NB4 (cell line): Measurements from ENCODE around the gene MTCH1.

Source experiments
- DNase-seq: peaks from one replicate; pipeline ENCODE4 v3.0.0; 2010; ENCODE audit warnings: low read depth
- H3K4me3 ChIP-seq: one replicate; pipeline ENCODE4 v1.5.1; 2011; ENCODE audit warnings: mild to moderate bottlenecking, low read depth, low read length, moderate library complexity
- MYC ChIP-seq: IDR thresholded peaks from 2 replicates; pipeline ENCODE4 v1.6.1; 2011; ENCODE audit warnings: low read depth, low read length
- POLR2A ChIP-seq: IDR thresholded peaks from 2 replicates; pipeline ENCODE4 v1.6.1; 2011; ENCODE audit warnings: mild to moderate bottlenecking; ENCODE audit not compliant: insufficient read length; ENCODE audit errors: extremely low read depth
- TF ChIP-seq, protein P1 (sequence below): IDR thresholded peaks from one replicate; pipeline ENCODE4 v1.5.1; 2012; ENCODE audit warnings: low read depth, low read length
- TF ChIP-seq, protein P2 (sequence below): IDR thresholded peaks from 2 replicates; pipeline ENCODE4 v1.6.1; 2011; ENCODE audit warnings: low read depth, low read length

MTCH1 gene

DNA sequence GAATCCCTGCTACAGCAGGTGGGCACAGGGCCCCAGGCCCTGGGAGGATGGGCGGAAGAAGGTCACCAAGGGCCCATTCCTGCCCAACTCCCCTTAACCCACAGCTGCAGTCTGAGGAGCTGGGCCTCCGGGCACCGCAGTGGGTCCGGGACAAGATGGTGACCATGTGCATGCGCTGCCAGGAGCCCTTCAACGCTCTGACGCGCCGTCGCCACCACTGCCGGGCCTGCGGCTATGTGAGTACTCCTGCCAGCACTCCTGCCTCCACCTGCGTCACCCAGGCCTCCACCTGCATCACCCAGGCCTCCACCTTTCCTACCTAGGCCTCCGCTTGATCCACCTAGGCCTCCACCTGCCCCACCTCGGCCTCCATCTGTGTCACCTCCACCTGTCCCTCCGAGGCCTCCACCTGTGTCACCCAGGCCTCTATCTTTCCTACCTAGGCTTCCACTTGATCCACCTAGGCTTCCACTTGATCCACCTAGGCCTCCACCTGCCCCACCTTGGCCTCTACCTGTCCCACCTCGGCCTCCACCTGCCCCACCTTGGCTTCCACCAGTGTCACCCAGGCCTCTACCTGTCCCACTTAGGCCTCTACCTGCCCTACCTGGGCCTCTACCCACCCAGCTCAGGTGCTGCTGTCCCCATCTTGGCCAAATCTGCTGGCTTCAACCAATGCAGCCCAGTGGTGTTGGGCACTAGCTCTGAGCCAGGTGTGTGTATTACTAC lies 36.3 kb upstream of the MTCH1 start:
- no peak for TF ChIP-seq MYC
- no peak for TF ChIP-seq POLR2A
- H3K4me3 ChIP-seq, result no peak overlapping the region
- no peak for DNase-seq

DNA sequence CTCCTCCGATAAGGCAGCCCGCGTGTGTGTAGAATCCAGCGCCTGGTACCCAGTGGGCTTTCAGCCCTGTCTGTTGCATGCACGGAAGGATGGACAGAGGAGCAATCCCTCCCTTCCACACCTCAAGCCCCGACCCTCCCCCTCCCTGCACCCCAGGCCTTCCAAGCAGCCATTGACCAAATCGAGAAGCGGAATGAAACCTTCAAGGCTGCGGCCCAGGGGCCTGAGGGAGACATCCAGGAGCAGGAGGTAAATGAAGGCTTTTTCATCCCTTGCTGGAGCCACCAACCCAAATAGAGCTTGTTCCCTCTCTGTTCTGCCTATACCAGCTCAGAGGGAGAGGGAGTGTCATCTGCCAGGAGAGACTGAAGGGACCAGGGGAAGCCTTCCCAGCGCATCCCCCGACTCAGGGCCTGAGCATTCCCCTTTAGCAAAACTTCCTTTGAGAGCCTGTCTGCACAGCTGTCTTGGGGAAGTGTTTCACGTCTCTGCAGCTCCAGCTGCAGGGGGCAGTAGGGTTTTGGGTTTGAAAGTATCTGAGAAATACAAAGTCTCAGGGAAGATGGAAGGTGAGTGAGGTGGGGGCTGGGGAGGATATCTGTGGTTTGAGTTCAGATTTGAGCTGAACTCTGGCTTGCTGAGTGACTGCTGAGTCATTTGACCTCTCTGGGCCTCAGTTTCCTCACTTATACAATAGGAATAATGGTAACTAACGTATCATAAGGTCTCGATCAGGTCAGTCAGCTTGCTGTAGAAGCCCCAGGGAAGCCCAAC lies 35.5 kb upstream of the MTCH1 start:
- no peak overlapping the region for H3K4me3 ChIP-seq
- peak; percentile 74 for DNase-seq
- TF ChIP-seq MYC (no peak), POLR2A (no peak)
- TF ChIP-seq, protein P1, sequence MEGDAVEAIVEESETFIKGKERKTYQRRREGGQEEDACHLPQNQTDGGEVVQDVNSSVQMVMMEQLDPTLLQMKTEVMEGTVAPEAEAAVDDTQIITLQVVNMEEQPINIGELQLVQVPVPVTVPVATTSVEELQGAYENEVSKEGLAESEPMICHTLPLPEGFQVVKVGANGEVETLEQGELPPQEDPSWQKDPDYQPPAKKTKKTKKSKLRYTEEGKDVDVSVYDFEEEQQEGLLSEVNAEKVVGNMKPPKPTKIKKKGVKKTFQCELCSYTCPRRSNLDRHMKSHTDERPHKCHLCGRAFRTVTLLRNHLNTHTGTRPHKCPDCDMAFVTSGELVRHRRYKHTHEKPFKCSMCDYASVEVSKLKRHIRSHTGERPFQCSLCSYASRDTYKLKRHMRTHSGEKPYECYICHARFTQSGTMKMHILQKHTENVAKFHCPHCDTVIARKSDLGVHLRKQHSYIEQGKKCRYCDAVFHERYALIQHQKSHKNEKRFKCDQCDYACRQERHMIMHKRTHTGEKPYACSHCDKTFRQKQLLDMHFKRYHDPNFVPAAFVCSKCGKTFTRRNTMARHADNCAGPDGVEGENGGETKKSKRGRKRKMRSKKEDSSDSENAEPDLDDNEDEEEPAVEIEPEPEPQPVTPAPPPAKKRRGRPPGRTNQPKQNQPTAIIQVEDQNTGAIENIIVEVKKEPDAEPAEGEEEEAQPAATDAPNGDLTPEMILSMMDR, result peak; percentile 68
- TF ChIP-seq, protein P2, sequence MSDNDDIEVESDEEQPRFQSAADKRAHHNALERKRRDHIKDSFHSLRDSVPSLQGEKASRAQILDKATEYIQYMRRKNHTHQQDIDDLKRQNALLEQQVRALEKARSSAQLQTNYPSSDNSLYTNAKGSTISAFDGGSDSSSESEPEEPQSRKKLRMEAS, result no peak; the same call in 1 of the 2 replicates

DNA sequence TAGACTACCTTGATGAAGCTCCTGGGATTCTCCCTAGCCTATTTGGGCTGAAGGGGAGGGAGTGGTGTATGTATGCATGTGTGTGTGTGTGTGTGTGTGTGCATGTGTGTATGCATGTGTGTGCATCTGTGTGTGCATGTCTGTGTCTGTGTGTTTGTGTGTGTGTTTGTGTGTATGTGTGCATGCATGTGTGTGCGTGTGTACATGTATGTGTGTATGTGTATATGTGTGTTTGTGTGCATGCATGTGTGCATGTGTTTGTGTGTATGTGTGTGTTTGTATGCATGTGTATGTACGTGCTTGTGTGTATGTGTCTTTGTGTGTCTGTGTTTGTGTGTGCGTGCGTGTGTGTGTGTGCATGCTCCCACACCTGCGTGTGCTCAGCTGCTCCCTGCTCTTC lies 34.8 kb upstream of the MTCH1 start:
- H3K4me3 ChIP-seq, result no peak overlapping the region
- TF ChIP-seq MYC, result no peak
- TF ChIP-seq, protein P1, result no peak
- TF ChIP-seq, protein P2, result no peak
- no peak for TF ChIP-seq POLR2A
- DNase-seq, result no peak

DNA sequence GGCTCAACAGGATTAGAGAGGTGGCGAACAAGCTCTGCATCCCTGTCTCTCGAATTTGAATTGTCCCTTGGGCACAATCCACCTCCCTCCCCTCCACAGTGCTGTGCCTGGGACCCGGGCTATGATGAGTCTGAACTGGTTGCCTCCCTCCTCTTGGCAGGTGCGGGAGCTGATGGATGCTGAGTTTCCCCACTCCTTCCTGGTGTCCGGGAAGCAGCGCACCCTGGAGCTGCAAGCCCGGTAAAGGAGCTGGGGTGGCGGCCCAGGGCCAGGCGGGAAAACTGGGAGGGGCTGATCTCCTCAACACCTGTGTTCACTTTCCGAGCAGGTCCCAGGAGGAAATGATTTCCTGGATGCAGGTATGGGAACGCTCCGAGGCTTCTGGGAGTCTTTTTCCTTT lies 34.4 kb upstream of the MTCH1 start:
- TF ChIP-seq POLR2A (no peak), MYC (no peak)
- TF ChIP-seq, protein P1, result no peak
- TF ChIP-seq, protein P2, result no peak
- H3K4me3 ChIP-seq, result no peak overlapping the region
- DNase-seq, result no peak

DNA sequence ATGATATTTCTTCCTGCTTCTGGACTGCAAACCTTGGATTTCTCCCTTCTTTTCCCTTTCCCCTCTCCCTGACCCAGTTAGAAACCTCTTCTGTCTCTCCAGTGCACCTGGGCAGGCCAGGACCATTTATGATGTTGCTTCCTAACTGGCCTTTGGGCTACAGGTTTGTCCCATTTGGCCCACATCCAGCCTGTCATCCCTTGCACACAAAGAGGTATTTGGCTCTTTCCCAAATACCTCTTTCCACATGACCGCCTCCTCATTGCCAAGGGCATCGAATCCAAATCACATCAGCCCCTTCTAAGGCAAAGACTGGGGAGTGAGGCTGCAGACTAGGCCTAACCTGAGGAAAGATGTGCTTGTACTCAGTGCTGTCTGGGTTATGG lies 33.1 kb upstream of the MTCH1 start:
- H3K4me3 ChIP-seq, result no peak overlapping the region
- no peak for DNase-seq
- TF ChIP-seq MYC (no peak; the same call in 1 of the 2 replicates), POLR2A (no peak)
- TF ChIP-seq, protein P2, result no peak
- TF ChIP-seq, protein P1, result no peak
